ENCODE measurements around the gene TMEM247.

- TF ChIP-seq CTCF (IDR thresholded peaks at IDR 0.05; ENCODE audit: borderline replicate concordance, extremely low read depth, low read length, poor library complexity, severe bottlenecking) (no peak), EZH2 (IDR thresholded peaks at IDR 0.05; ENCODE audit: borderline replicate concordance, low read depth, low read length, severe bottlenecking) (no peak)
These were observed 23.0 kb downstream of the TMEM247 start for GRCh38 chr2:46502291-46502885.
